SH-SY5Y (cell line): ENCODE data around the gene KIAA0930.
A peak's percentile ranks its signal among the peaks of the same experiment; 100 is the strongest.

Experiments
- GATA2 ChIP-seq: IDR thresholded peaks from 2 replicates; pipeline ENCODE4 v1.6.1; 2011; ENCODE audit warnings: mild to moderate bottlenecking, low read depth, low read length
- GATA3 ChIP-seq: IDR thresholded peaks from 2 replicates; pipeline ENCODE4 v1.6.1; 2011; ENCODE audit warnings: low read depth, mild to moderate bottlenecking, low read length, moderate library complexity

Gene KIAA0930

GRCh38 chr22:45248832-45249561 is 8.3 kb upstream of the KIAA0930 start:
- no peak for TF ChIP-seq GATA2
- no peak for TF ChIP-seq GATA3

GRCh38 chr22:45246060-45246985 is 5.6 kb upstream of the KIAA0930 start:
- TF ChIP-seq GATA3: no peak
- no peak for TF ChIP-seq GATA2

- TF ChIP-seq GATA3 (no peak), GATA2 (no peak)
Observed at GRCh38 chr22:45244916-45245315, 4.2 kb upstream of the KIAA0930 start.

- TF ChIP-seq GATA2 (no peak), GATA3 (no peak)
Observed at GRCh38 chr22:45242778-45243191, 2.1 kb upstream of the KIAA0930 start.

- no peak for TF ChIP-seq GATA3
- TF ChIP-seq GATA2: no peak
Observed at GRCh38 chr22:45240104-45240809, 437 bp downstream of the KIAA0930 start.

- TF ChIP-seq GATA3 (no peak), GATA2 (no peak)
Observed at GRCh38 chr22:45239681-45240051, 1.0 kb downstream of the KIAA0930 start.

GRCh38 chr22:45238957-45239680 is 1.6 kb downstream of the KIAA0930 start:
- TF ChIP-seq GATA3 (no peak), GATA2 (no peak)

GRCh38 chr22:45238076-45238956 is 2.4 kb downstream of the KIAA0930 start:
- TF ChIP-seq GATA2 (peak; percentile 59; the same call in 1 of the 2 replicates), GATA3 (no peak)

- TF ChIP-seq GATA2 (no peak), GATA3 (no peak)
Observed at GRCh38 chr22:45237065-45237990, 3.4 kb downstream of the KIAA0930 start.

- TF ChIP-seq GATA2 (no peak), GATA3 (no peak)
Observed at GRCh38 chr22:45235851-45236342, 4.8 kb downstream of the KIAA0930 start.

- no peak for TF ChIP-seq GATA2
Observed at GRCh38 chr22:45235101-45235777, 5.5 kb downstream of the KIAA0930 start.

- no peak for TF ChIP-seq GATA2
- TF ChIP-seq GATA3: no peak
Observed at GRCh38 chr22:45233827-45234226, 6.9 kb downstream of the KIAA0930 start.
